ENCODE measurements around the gene TMEM239. TPM values are rescaled to one million over a fixed set of nuclear protein-coding genes. Genes with fewer than 3 reads are reported as not detected.

The TMEM239 gene
- total and polyA plus RNA-seq, 9 donors, result 0.11 TPM; not detected in 8

GRCh38 chr20:2783908-2784566 is 32.1 kb upstream of the TMEM239 start:
- H3K27me3 ChIP-seq (ENCODE audit: control insufficient read depth, insufficient read depth, low read length), result peaks cover 3% of the 10 kb centered on the region
- 50% methylated on average over 1 of the region's 6 CpGs for WGBS (ENCODE audit: insufficient coverage)
- H3K9me3 ChIP-seq (replicated peaks; ENCODE audit: control insufficient read depth, low read depth, low read length), result no peaks in the 10 kb centered on the region
- no peaks in the 10 kb centered on the region for H3K36me3 ChIP-seq (ENCODE audit: control insufficient read depth, insufficient read depth, low read length)
- H3K4me1 ChIP-seq (ENCODE audit: control insufficient read depth, insufficient read depth, low read length), result no peaks in the 10 kb centered on the region
- no peak for DNase-seq
- no peak overlapping the region for H3K27ac ChIP-seq (ENCODE audit: low read length)
- no peak overlapping the region for H3K4me3 ChIP-seq (ENCODE audit: low read length)

GRCh38 chr20:2793471-2793870 is 22.7 kb upstream of the TMEM239 start:
- no peak overlapping the region for H3K4me3 ChIP-seq (ENCODE audit: low read length)
- peaks cover 26% of the 10 kb centered on the region for H3K36me3 ChIP-seq (ENCODE audit: control insufficient read depth, insufficient read depth, low read length)
- H3K9me3 ChIP-seq (replicated peaks; ENCODE audit: control insufficient read depth, low read depth, low read length), result no peaks in the 10 kb centered on the region
- 76% methylated on average over 6 of the region's 6 CpGs for WGBS (ENCODE audit: insufficient coverage)
- DNase-seq, result no peak
- H3K4me1 ChIP-seq (ENCODE audit: control insufficient read depth, insufficient read depth, low read length), result no peaks in the 10 kb centered on the region
- no peaks in the 10 kb centered on the region for H3K27me3 ChIP-seq (ENCODE audit: control insufficient read depth, insufficient read depth, low read length)
- H3K27ac ChIP-seq (ENCODE audit: low read length), result no peak overlapping the region

- Histone ChIP-seq H3K9me3 (replicated peaks; ENCODE audit: control insufficient read depth, low read depth, low read length) (no peaks in the 10 kb centered on the region), H3K4me3 (ENCODE audit: low read length) (no peak overlapping the region), H3K4me1 (ENCODE audit: control insufficient read depth, insufficient read depth, low read length) (peaks cover 6% of the 10 kb centered on the region), H3K27me3 (ENCODE audit: control insufficient read depth, insufficient read depth, low read length) (peaks cover under 1% of the 10 kb centered on the region), H3K36me3 (ENCODE audit: control insufficient read depth, insufficient read depth, low read length) (peaks cover 31% of the 10 kb centered on the region), H3K27ac (ENCODE audit: low read length) (no peak overlapping the region)
- no peak for DNase-seq
- 84% methylated on average over 22 of the region's 23 CpGs for WGBS (ENCODE audit: insufficient coverage)
Measured at GRCh38 chr20:2794202-2794748, 21.9 kb upstream of the TMEM239 start.

GRCh38 chr20:2794866-2795447 is 21.2 kb upstream of the TMEM239 start:
- Histone ChIP-seq H3K27me3 (ENCODE audit: control insufficient read depth, insufficient read depth, low read length) (peaks cover 6% of the 10 kb centered on the region), H3K27ac (ENCODE audit: low read length) (no peak overlapping the region), H3K4me1 (ENCODE audit: control insufficient read depth, insufficient read depth, low read length) (peaks cover 12% of the 10 kb centered on the region), H3K4me3 (ENCODE audit: low read length) (no peak overlapping the region), H3K36me3 (ENCODE audit: control insufficient read depth, insufficient read depth, low read length) (peaks cover 31% of the 10 kb centered on the region), H3K9me3 (replicated peaks; ENCODE audit: control insufficient read depth, low read depth, low read length) (no peaks in the 10 kb centered on the region)
- 82% methylated on average over 10 of the region's 11 CpGs for WGBS (ENCODE audit: insufficient coverage)
- DNase-seq, result no peak

- Histone ChIP-seq H3K4me1 (ENCODE audit: control insufficient read depth, insufficient read depth, low read length) (peaks cover 14% of the 10 kb centered on the region), H3K27me3 (ENCODE audit: control insufficient read depth, insufficient read depth, low read length) (peaks cover 8% of the 10 kb centered on the region), H3K9me3 (replicated peaks; ENCODE audit: control insufficient read depth, low read depth, low read length) (no peaks in the 10 kb centered on the region), H3K27ac (ENCODE audit: low read length) (no peak overlapping the region), H3K36me3 (ENCODE audit: control insufficient read depth, insufficient read depth, low read length) (peaks cover 31% of the 10 kb centered on the region), H3K4me3 (ENCODE audit: low read length) (no peak overlapping the region)
- no peak for DNase-seq
- 88% methylated on average over 24 of the region's 24 CpGs for WGBS (ENCODE audit: insufficient coverage)
Measured at GRCh38 chr20:2795451-2795850, 20.7 kb upstream of the TMEM239 start.

GRCh38 chr20:2796011-2796660 is 20.0 kb upstream of the TMEM239 start:
- Histone ChIP-seq H3K9me3 (replicated peaks; ENCODE audit: control insufficient read depth, low read depth, low read length) (no peaks in the 10 kb centered on the region), H3K4me3 (ENCODE audit: low read length) (no peak overlapping the region), H3K36me3 (ENCODE audit: control insufficient read depth, insufficient read depth, low read length) (peaks cover 31% of the 10 kb centered on the region), H3K27ac (ENCODE audit: low read length) (no peak overlapping the region), H3K4me1 (ENCODE audit: control insufficient read depth, insufficient read depth, low read length) (peaks cover 18% of the 10 kb centered on the region), H3K27me3 (ENCODE audit: control insufficient read depth, insufficient read depth, low read length) (peaks cover 15% of the 10 kb centered on the region)
- DNase-seq, result no peak
- WGBS (ENCODE audit: insufficient coverage), result 87% methylated on average over 19 of the region's 20 CpGs

GRCh38 chr20:2797136-2797983 is 18.8 kb upstream of the TMEM239 start:
- H3K9me3 ChIP-seq (replicated peaks; ENCODE audit: control insufficient read depth, low read depth, low read length), result no peaks in the 10 kb centered on the region
- H3K4me1 ChIP-seq (ENCODE audit: control insufficient read depth, insufficient read depth, low read length), result peaks cover 23% of the 10 kb centered on the region
- H3K4me3 ChIP-seq (ENCODE audit: low read length), result no peak overlapping the region
- no peak overlapping the region for H3K27ac ChIP-seq (ENCODE audit: low read length)
- no peak for DNase-seq
- 85% methylated on average over 15 of the region's 16 CpGs for WGBS (ENCODE audit: insufficient coverage)
- peaks cover 31% of the 10 kb centered on the region for H3K36me3 ChIP-seq (ENCODE audit: control insufficient read depth, insufficient read depth, low read length)
- peaks cover 24% of the 10 kb centered on the region for H3K27me3 ChIP-seq (ENCODE audit: control insufficient read depth, insufficient read depth, low read length)

- 75% methylated on average over 17 of the region's 19 CpGs for WGBS (ENCODE audit: insufficient coverage)
- Histone ChIP-seq H3K4me1 (ENCODE audit: control insufficient read depth, insufficient read depth, low read length) (peaks cover 23% of the 10 kb centered on the region), H3K9me3 (replicated peaks; ENCODE audit: control insufficient read depth, low read depth, low read length) (no peaks in the 10 kb centered on the region), H3K36me3 (ENCODE audit: control insufficient read depth, insufficient read depth, low read length) (peaks cover 31% of the 10 kb centered on the region), H3K27me3 (ENCODE audit: control insufficient read depth, insufficient read depth, low read length) (peaks cover 29% of the 10 kb centered on the region), H3K27ac (ENCODE audit: low read length) (no peak overlapping the region), H3K4me3 (ENCODE audit: low read length) (no peak overlapping the region)
- no peak for DNase-seq
Measured at GRCh38 chr20:2798095-2798805, 17.9 kb upstream of the TMEM239 start.

- 13% methylated on average over 1 of the region's 6 CpGs for WGBS (ENCODE audit: insufficient coverage)
- Histone ChIP-seq H3K4me3 (ENCODE audit: low read length) (peak overlapping the region; percentile 10), H3K27ac (ENCODE audit: low read length) (no peak overlapping the region), H3K9me3 (replicated peaks; ENCODE audit: control insufficient read depth, low read depth, low read length) (no peaks in the 10 kb centered on the region), H3K36me3 (ENCODE audit: control insufficient read depth, insufficient read depth, low read length) (peaks cover 31% of the 10 kb centered on the region), H3K27me3 (ENCODE audit: control insufficient read depth, insufficient read depth, low read length) (peaks cover 34% of the 10 kb centered on the region), H3K4me1 (ENCODE audit: control insufficient read depth, insufficient read depth, low read length) (peaks cover 23% of the 10 kb centered on the region)
- no peak for DNase-seq
Measured at GRCh38 chr20:2798814-2799213, 17.4 kb upstream of the TMEM239 start.

Data from muscle of leg (tissue), 11 donors.